ENCODE measurements around the gene SLC17A9.
"Not testable (repeated sequence)": the region's sequence is repeated elsewhere in the genome, so short reads cannot be mapped to it uniquely, and the experiment has no call there.

Gene SLC17A9

GRCh38 chr20:62957136-62958117 lies 4.9 kb downstream of the SLC17A9 start:
- DNase-seq = no peak

DNA sequence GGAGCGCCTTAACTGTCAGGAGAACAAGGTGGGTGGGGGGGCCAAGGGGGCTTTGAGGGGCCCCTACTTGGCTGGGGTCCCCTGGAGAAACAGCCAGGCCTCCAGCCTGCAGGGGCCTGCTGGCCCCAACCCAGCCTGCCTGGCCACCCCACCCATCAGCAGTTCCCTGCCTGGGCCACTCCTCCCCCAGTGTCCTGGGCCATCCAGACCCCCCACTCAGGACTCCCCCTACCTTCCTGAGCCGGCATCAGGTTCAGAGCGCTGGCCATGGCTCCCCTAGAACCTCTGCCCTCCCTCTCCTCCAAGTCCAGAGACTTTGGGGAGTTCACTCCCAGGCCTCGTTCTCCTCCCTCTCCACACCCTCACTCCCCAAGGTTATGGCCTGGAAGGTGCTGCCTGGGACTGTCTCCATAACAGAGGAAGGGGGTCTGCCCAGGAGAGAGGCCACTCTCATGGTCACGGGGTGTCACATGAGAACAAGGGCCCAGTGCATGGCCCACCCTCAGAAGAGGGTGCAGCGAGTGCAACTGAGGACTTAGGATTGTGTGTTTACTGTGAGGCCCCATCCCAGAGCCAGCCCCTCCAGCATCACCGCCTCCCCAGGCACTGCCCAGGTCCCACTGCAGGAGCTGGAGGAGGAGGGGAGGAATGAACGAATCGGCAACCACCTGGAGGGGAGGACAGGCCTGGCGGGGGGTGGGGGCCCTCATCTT lies 6.0 kb downstream of the SLC17A9 start:
- DNase-seq = no peak

- DNase-seq = no peak
Measured at GRCh38 chr20:62959101-62959971, 6.8 kb downstream of the SLC17A9 start.

DNA sequence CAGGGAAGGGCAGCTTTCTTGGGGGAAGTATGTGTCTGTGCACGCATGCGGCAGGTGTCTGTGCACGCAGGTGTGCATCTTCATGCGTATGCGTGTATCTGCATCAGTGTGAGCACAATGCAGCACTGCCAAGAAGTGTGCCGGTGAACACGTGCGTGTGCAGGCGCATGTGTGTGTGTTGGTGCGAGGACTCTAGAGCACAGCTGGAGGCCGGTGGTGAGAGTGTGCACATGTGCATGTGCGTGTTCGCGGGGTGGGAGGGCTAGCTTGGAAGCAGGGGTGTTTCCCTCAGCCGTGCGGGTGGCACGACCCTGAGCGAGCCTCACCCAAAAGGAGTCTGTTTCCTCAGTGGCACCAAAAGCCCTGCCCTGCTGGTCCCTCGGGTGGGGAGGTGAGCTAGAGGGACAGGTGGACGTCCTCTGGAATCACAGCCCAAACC lies 7.5 kb downstream of the SLC17A9 start:
- no peak for DNase-seq

GRCh38 chr20:62960446-62961309 lies 8.2 kb downstream of the SLC17A9 start:
- not testable (repeated sequence) for DNase-seq

- DNase-seq = no peak
Measured at GRCh38 chr20:62961310-62961783, 8.8 kb downstream of the SLC17A9 start.

GRCh38 chr20:62961799-62962198 lies 9.3 kb downstream of the SLC17A9 start:
- no peak for DNase-seq

- no peak for DNase-seq
Measured at GRCh38 chr20:62962221-62962879, 9.8 kb downstream of the SLC17A9 start.

DNA sequence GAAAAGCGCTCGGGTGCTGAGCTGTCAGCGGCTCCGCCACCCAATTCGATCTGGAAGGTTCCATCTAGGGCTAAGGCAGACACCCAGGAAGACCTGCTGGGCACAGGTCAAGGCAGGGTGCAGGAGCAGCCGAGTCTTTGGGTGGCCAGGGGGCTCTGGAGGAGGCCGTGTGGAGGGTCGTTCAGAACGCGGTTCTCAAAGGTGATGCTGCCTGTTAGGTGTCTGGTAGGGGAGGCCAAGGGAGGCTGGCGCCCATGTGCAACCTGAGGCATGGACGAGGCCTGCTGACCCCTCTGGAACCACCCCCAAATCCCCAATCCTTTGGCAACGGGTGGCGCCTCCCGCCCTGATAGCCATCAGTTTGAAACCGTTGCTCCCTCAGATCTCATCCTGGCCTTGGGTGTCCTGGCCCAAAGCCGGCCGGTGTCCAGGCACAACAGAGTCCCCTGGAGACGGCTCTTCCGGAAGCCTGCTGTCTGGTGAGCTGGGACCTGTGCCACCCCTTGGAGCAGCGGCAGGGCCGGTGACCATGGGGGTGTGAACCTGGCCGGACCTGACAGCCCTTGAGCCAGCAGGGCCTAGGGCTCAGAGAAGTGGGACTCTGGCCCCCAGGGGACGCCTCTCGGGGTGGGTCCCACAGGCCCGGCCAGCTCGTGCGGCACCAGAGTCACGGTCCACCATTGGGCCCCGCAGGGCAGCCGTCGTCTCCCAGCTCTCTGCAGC lies 10.5 kb downstream of the SLC17A9 start:
- no peak for DNase-seq

DNA sequence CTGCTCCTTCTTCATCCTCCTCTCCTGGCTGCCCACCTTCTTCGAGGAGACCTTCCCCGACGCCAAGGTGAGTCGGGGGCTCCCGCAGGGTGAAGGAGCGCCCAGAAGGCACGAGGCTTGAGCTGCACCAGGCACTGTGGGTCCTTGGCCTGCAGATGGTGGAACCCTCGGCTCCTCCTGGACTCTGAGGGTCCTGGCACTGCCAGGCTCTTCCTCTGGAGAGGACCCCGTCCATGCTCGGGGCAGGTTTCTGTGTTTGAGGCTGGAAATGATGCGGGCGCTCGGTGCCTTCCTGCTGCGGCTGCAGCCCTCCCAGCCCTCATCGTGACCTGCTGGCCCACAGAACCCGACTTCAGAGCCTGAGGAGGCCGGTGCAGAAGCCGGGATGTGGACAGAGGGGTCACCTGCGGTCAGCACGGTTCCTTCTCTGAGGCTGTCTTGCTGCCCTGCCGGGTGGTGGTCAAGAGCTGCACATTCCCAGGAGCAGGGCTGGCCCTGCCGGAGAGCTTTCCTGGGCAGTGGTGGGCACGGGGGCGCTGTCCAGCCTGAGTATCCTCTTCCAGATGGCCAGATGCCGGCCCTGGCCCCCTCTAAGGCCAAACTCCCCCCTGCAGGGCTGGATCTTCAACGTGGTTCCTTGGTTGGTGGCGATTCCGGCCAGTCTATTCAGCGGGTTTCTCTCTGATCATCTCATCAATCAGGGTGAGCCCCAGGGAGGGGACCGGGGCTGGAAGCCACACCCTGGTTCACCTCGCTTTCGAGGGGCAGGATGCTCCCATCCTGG lies 11.3 kb downstream of the SLC17A9 start:
- DNase-seq = no peak

DNA sequence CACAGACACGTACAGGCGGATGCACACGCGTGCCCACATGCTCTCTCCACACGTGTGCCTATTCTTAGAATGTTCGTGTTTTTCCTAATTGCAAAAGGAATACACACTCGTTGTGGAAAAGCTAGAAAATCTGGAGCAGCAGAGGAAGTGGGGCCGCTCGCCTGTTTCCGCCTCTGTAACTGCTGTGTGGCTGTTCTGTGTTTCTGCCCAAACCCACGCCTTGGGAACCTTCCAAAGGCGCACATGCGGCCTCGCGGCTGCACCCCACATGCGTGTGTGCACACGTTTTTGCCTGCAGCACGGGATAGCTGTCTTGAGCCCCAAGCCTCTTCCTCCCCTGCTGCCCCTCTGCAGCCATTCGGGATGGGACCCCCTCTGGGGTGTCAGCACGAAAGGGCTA lies 12.2 kb downstream of the SLC17A9 start:
- no peak for DNase-seq

- DNase-seq = no peak
Measured at GRCh38 chr20:62965363-62965771, 12.9 kb downstream of the SLC17A9 start.

DNA sequence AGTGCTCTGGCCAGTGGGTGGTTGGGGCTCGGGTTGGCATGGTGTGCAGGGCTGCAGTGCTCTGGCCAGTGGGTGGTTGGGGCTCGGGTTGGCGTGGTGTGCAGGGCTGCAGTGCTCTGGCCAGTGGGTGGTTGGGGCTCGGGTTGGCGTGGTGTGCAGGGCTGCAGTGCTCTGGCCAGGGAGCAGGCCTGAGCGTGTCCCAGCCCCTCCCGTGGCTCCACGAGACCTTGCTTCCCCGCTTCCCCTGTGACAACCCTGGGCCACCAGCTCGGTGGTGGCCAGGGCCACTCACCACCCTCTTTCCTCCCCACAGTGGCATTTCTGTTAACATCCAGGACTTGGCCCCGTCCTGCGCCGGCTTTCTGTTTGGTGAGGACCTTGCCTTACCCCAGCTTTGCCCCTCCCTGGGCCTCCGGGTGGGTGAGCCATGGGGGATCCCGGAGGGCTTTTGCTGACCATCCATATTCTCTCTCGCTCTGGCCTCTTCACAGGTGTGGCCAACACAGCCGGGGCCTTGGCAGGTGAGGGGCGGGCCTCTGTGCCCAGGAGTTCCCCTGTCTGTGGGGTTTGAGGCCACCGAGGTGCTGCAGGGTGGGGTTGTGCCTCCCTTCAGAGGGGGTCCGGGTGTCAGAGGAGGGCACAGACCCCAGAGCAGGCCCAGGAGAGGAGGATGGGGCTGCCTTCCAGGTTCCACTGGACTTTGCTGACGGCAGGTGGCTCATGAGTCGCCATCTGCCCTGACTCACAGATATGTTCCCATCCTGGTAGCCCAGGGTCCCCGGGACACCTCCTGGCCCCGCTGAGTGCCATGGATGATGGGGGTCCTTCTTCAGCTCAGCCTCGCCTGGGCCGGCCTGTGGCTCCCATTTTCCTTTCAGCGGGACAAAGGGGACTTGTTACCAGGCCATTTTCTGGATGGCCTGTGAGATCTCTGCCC lies 14.0 kb downstream of the SLC17A9 start:
- DNase-seq = no peak

DNA sequence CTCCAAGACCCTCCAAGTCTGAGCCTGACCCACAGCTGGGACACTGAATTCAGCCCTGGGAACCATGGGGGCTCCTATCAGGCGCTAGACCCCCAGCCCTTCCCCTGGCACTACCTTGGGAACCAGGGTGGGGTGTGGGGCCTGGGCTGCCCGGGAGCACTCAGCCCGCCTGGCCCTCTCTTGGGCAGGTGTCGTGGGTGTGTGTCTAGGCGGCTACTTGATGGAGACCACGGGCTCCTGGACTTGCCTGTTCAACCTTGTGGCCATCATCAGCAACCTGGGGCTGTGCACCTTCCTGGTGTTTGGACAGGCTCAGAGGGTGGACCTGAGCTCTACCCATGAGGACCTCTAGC lies 14.6 kb downstream of the SLC17A9 start:
- DNase-seq = no peak

DNA sequence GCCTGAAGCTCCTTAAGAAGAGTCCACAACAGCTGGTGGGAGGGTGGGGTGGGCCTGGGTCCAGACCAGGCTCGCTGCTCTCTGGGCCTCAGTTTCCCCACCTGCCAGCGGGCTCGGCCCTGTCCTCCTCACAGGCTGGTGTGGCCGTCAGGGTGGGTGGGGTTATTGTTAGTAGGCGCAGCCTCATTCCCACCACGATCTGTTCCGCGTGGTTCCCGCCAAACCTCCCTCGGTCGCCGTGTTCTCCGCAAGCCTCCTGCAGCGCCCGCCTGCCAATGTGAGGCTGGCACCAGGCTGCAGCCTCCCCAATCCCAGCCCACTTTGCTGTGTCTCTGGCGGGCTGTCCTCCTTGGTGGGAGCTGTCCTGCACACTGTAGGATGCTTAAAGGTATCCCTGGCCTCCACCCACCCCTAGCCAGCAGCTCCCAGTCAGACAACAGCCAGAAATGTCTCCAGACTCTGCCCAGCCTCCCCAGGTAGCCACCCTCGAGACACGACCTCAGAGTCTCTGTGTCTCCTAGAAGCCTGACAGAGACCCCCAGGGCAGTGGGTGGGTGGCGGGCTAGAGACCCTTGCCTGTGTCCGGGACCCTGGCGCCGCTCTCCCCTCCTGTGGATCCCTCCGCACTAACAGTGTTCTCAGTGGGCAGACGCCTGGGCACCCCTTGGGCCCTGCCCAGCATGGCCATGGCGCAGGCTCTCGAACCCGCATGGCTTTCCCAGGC lies 15.3 kb downstream of the SLC17A9 start:
- no peak for DNase-seq

- DNase-seq = no peak
Measured at GRCh38 chr20:62968378-62969178, 16.1 kb downstream of the SLC17A9 start.

- no peak for DNase-seq
Measured at GRCh38 chr20:62969179-62969760, 16.8 kb downstream of the SLC17A9 start.

Measured in CD4-positive, alpha-beta T cell treated with Interleukin-1 beta for 1 hour (primary cell).